ENCODE data around the gene RPA1.
"Not testable (repeated sequence)": the region's sequence is repeated elsewhere in the genome, so short reads cannot be mapped to it uniquely, and the experiment has no call there.

Gene RPA1

GRCh38 chr17:1878419-1879121, 48.8 kb downstream of the RPA1 start:
- DNase-seq (ENCODE audit: low spot score) = no peak

GRCh38 chr17:1880851-1881630, 51.2 kb downstream of the RPA1 start:
- no peak for DNase-seq (ENCODE audit: low spot score)

- peak; percentile 54 for DNase-seq (ENCODE audit: low spot score)
Measured at GRCh38 chr17:1882836-1883235, 53.0 kb downstream of the RPA1 start.

GRCh38 chr17:1883536-1883935, 53.7 kb downstream of the RPA1 start:
- no peak for DNase-seq (ENCODE audit: low spot score)

GRCh38 chr17:1888741-1889140, 58.9 kb downstream of the RPA1 start:
- DNase-seq (ENCODE audit: low spot score) = no peak

GRCh38 chr17:1890758-1891450, 61.1 kb downstream of the RPA1 start:
- DNase-seq (ENCODE audit: low spot score) = no peak

GRCh38 chr17:1894753-1895339, 65.0 kb downstream of the RPA1 start:
- no peak for DNase-seq (ENCODE audit: low spot score)

GRCh38 chr17:1895479-1895878, 65.7 kb downstream of the RPA1 start:
- DNase-seq (ENCODE audit: low spot score) = not testable (repeated sequence)

- no peak for DNase-seq (ENCODE audit: low spot score)
Measured at GRCh38 chr17:1896243-1897104, 66.7 kb downstream of the RPA1 start.

- no peak for DNase-seq (ENCODE audit: low spot score)
Measured at GRCh38 chr17:1897105-1897656, 67.4 kb downstream of the RPA1 start.

- no peak for DNase-seq (ENCODE audit: low spot score)
Measured at GRCh38 chr17:1898332-1898731, 68.5 kb downstream of the RPA1 start.

GRCh38 chr17:1898872-1899271, 69.1 kb downstream of the RPA1 start:
- DNase-seq (ENCODE audit: low spot score) = no peak

- DNase-seq (ENCODE audit: low spot score) = no peak
Measured at GRCh38 chr17:1899403-1900000, 69.7 kb downstream of the RPA1 start.

- no peak for DNase-seq (ENCODE audit: low spot score)
Measured at GRCh38 chr17:1904273-1905182, 74.7 kb downstream of the RPA1 start.

GRCh38 chr17:1905190-1905913, 75.5 kb downstream of the RPA1 start:
- DNase-seq (ENCODE audit: low spot score) = no peak

- no peak for DNase-seq (ENCODE audit: low spot score)
Measured at GRCh38 chr17:1906662-1907101, 76.9 kb downstream of the RPA1 start.

GRCh38 chr17:1907216-1907631, 77.4 kb downstream of the RPA1 start:
- DNase-seq (ENCODE audit: low spot score) = no peak

GRCh38 chr17:1907909-1908698, 78.3 kb downstream of the RPA1 start:
- DNase-seq (ENCODE audit: low spot score) = peak; percentile 70

Measured in iPS-NIHi11 (cell line).